GM12892 (cell line): ENCODE measurements around the gene STAU1.

Source experiments
- POLR2A ChIP-seq: IDR thresholded peaks from 2 replicates; pipeline ENCODE4 v1.6.1; 2011; ENCODE audit warnings: low read depth, low read length, control low read depth
- POLR2AphosphoS5 ChIP-seq: IDR thresholded peaks from 2 replicates; pipeline ENCODE4 v1.6.1; 2011; ENCODE audit warnings: low read depth, low read length, control low read depth

DNA sequence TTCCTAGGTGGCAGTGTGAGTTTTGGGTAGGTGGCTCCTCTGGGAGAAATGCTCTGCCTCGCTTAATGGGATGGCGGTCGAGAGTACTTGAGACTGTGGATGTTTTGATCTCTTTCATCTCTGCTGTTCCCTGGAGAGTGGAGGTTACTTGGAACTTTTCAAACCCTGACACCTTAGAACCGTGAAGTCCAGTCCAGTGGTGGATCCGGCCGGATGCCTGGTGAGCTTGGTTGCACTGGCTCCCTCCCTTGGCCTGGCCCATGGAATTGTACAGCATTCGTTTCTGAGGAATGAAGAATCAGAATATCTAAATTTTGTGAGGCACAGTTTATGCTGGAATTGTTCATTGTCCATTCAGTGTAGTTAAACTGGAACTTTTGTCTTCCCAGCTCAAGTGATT is 91.0 kb downstream of the STAU1 start:
- TF ChIP-seq POLR2A (no peak), POLR2AphosphoS5 (no peak)
